ENCODE results near the gene METTL2B.

DNA sequence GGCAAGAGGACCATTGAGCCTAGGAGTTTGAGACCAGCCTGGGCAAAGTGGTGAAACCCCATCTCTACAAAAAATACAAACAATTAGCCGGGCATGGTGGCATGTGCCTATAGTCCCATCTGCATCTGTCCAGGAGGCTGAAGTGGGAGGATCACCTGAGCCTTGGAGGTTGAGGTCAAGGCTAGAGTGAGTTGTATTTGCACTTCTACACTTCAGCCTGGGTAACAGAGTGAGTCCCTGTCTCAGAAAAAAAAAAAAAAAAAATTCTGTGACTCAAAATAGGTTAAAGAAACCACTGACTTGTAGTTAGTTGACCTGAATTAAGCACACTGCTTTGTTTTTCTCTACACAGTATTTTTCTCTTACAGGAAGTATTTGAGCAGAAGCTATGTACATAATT is 74.4 kb downstream of the METTL2B start:
- TF ChIP-seq CTCF (IDR thresholded peaks at IDR 0.05) (no peak), POLR2A (IDR thresholded peaks at IDR 0.05) (no peak)
